NT2/D1 (cell line): Measurements from ENCODE around the gene DLL1.

ENCODE experiments used
- SUZ12 ChIP-seq: IDR thresholded peaks from 2 replicates; pipeline ENCODE4 v1.6.1; 2011; ENCODE audit not compliant: insufficient read length, insufficient read depth; ENCODE audit errors: extremely low read depth
- YY1 ChIP-seq: IDR thresholded peaks from 2 replicates; pipeline ENCODE4 v1.6.1; 2011; ENCODE audit not compliant: insufficient read length, insufficient read depth
- ZNF274 ChIP-seq: IDR thresholded peaks from 2 replicates; pipeline ENCODE4 v1.6.1; 2011; ENCODE audit warnings: mild to moderate bottlenecking, low read depth, low read length

GRCh38 chr6:170292407-170293158, 1.7 kb upstream of the DLL1 start:
- TF ChIP-seq ZNF274 (no peak), SUZ12 (no peak), YY1 (no peak)
